K562 (cell line): ENCODE data around the gene ZNF862. TPM values are rescaled to one million over a fixed set of nuclear protein-coding genes. Genes with fewer than 3 reads are reported as not detected.

ENCODE experiments used
- ATAC-seq: fragments of 200-7000 bp; cut with Tn5 transposase; 3 replicates; pipeline ENCODE4 v1.9.1; 2020; ENCODE audit warnings: moderate library complexity
- BruUV-seq: library from RNA; stranded (reverse); fragments of 400-500 nt; replicated peaks from 2 replicates; lab custom pipeline; 2021; lab: Mats Ljungman, UMichigan
- CTCF ChIA-PET: fragments of 300-600 bp; formaldehyde crosslinking; extraction: SDS; loops from one replicate; lab custom pipeline; 2021; ENCODE audit warnings: low intra/inter-chr PET ratio; lab: Yijun Ruan, JAX
- POLR2A ChIA-PET: fragments of 300-600, 350-650 bp; sonication (Branson Sonifier 250); formaldehyde crosslinking; extraction: SDS; loops from one replicate; lab custom pipeline; 2021; ENCODE audit warnings: antibody characterized with exemption, inconsistent platforms; lab: Yijun Ruan, JAX
- DNase-seq, 4 experiments: peaks; one replicate each; pipeline versions ENCODE4 v3.0.0 to v3.0.0-alpha.2; 2011 to 2018; ENCODE audit warnings: low spot score in 3 of 4, mixed read lengths in 3 of 4; ENCODE audit errors: extremely low read depth in 1 of 4
- FAIRE-seq: peaks from 2 replicates; lab custom pipeline; 2011; peaks lifted over from hg19 to GRCh38; lab: Jason Lieb, UNC
- H2AFZ ChIP-seq: 2 replicates; pipeline ENCODE4 v1.6.0; 2011; ENCODE audit warnings: low read depth, low read length, control low read depth, inconsistent platforms
- H3K27ac ChIP-seq: fragments of 200-600 bp; 3 replicates; pipeline ENCODE4 v1.8.0; 2011; ENCODE audit warnings: low read depth, mild to moderate bottlenecking, control low read depth, inconsistent platforms, low read length, moderate library complexity, mixed read lengths; ENCODE audit errors: extremely low read depth
- H3K27me3 ChIP-seq, 2 experiments: fragments of 300-600 bp in 1 of 2; 2 replicates in 1 of 2; 3 replicates in 1 of 2; pipeline versions ENCODE4 v1.6.0 to v1.8.0; 2011; ENCODE audit warnings: inconsistent platforms in 2 of 2, low read length in 2 of 2, mild to moderate bottlenecking in 1 of 2, mixed read lengths in 1 of 2, moderate library complexity in 1 of 2; ENCODE audit not compliant: control insufficient read depth in 2 of 2, insufficient read depth in 2 of 2
- H3K36me3 ChIP-seq: fragments of 300-600 bp; 3 replicates; pipeline ENCODE4 v1.8.0; 2011; ENCODE audit warnings: mild to moderate bottlenecking, low read length, inconsistent platforms; ENCODE audit not compliant: control insufficient read depth, insufficient read depth
- H3K4me1 ChIP-seq, 2 experiments: fragments of 200-600 bp in 1 of 2; replicated peaks in 1 of 2; 2 replicates in 1 of 2; 3 replicates in 1 of 2; pipeline versions ENCODE4 v1.5.1 to v1.8.0; 2011; ENCODE audit warnings: inconsistent platforms in 2 of 2, low read length in 2 of 2, mild to moderate bottlenecking in 1 of 2, mixed read lengths in 1 of 2, moderate library complexity in 1 of 2; ENCODE audit not compliant: control insufficient read depth in 2 of 2, insufficient read depth in 2 of 2
- H3K4me2 ChIP-seq: 2 replicates; pipeline ENCODE4 v1.6.1; 2011; ENCODE audit warnings: low read length, control low read depth, inconsistent platforms, mixed read lengths; ENCODE audit not compliant: insufficient read depth
- H3K4me3 ChIP-seq: fragments of 200-600 bp; sonication (generic), shearing (Covaris generic); 2 replicates; pipeline ENCODE4 v1.5.1; 2016; ENCODE audit warnings: control low read depth, inconsistent platforms
- H3K79me2 ChIP-seq: fragments of 200-600 bp; 3 replicates; pipeline ENCODE4 v1.8.0; 2011; ENCODE audit warnings: low read length, inconsistent platforms; ENCODE audit not compliant: control insufficient read depth, insufficient read depth
- H3K9ac ChIP-seq, 2 experiments: 2 replicates each; pipeline versions ENCODE4 v1.6.0 to v1.6.1; 2011; ENCODE audit warnings: low read depth in 2 of 2, low read length in 2 of 2, control low read depth in 1 of 2, inconsistent platforms in 1 of 2, mild to moderate bottlenecking in 1 of 2, mixed read lengths in 1 of 2; ENCODE audit not compliant: insufficient read depth in 1 of 2
- H3K9me1 ChIP-seq: one replicate; pipeline ENCODE4 v1.6.0; 2011; ENCODE audit warnings: inconsistent platforms, mild to moderate bottlenecking, low read length, moderate library complexity; ENCODE audit not compliant: control insufficient read depth, insufficient read depth
- H3K9me3 ChIP-seq: replicated peaks from 2 replicates; pipeline ENCODE4 v1.5.1; 2011; ENCODE audit warnings: low read depth, low read length, inconsistent platforms; ENCODE audit not compliant: control insufficient read depth, insufficient read depth
- H4K20me1 ChIP-seq: replicated peaks from 2 replicates; pipeline ENCODE4 v1.6.1; 2011; ENCODE audit warnings: low read length, inconsistent platforms, mixed read lengths; ENCODE audit not compliant: control insufficient read depth, insufficient read depth
- BDP1 ChIP-seq: IDR thresholded peaks from 3 replicates; pipeline ENCODE4 v1.6.1; 2011; ENCODE audit not compliant: insufficient read length, insufficient read depth
- E2F4 ChIP-seq: sonication (generic); formaldehyde crosslinking; IDR thresholded peaks from 2 replicates; pipeline ENCODE4 v1.8.0; 2022; ENCODE audit warnings: mild to moderate bottlenecking, low read depth, missing genetic modification reagents
- HEY1 ChIP-seq: fragments of 250-450 bp; sonication (Bioruptor Pico); IDR thresholded peaks from 2 replicates; pipeline ENCODE4 v1.5.0; 2020; ENCODE audit warnings: mild to moderate bottlenecking, moderate library complexity, borderline replicate concordance
- HNRNPUL1 ChIP-seq: fragments of 200-400 bp; formaldehyde crosslinking; IDR thresholded peaks from 2 replicates; pipeline ENCODE4 v1.6.1; 2017; ENCODE audit warnings: low read length
- TGIF2 ChIP-seq: sonication (generic); formaldehyde crosslinking; IDR thresholded peaks from 2 replicates; pipeline ENCODE4 v1.8.1; 2022; ENCODE audit warnings: mild to moderate bottlenecking, missing genetic modification reagents, moderate library complexity
- ZNF212 ChIP-seq: fragments of 450-650 bp; formaldehyde crosslinking; IDR thresholded peaks from 2 replicates; pipeline ENCODE4 v1.4.0; 2020; ENCODE audit warnings: mild to moderate bottlenecking
- ZNF449 ChIP-seq: fragments of 250-450 bp; sonication (Bioruptor Pico); IDR thresholded peaks from 2 replicates; pipeline ENCODE4 v1.8.0; 2022; ENCODE audit warnings: moderate library complexity, mild to moderate bottlenecking, inconsistent platforms
- WGBS: fragments of 100-300 bp; shearing (Covaris generic); methylation state at CpG from one replicate; pipeline ENCODE4 v1.1.6; 2016; ENCODE audit warnings: low coverage, mixed read lengths; ENCODE audit not compliant: insufficient coverage; ENCODE audit errors: missing lambda C conversion rate; 5-methylcytosine and 5-hydroxymethylcytosine counted together
- in situ Hi-C: fragments of 300-500 bp; cut with MboI; formaldehyde crosslinking; loops from 4 replicates; pipeline ENCODE4 v1.15.0; 2018; ENCODE audit warnings: inconsistent platforms, mixed read lengths
- intact Hi-C: fragments of 100-400 bp; cut with micrococcal nuclease; formaldehyde crosslinking; loops from 2 replicates; pipeline ENCODE4 v1.14.2; 2022
- polyA plus RNA-seq, 8 experiments: library from polyadenylated mRNA; depleted of rRNA in 4 of 8; stranded (reverse) in 5 of 8; unstranded in 3 of 8; fragments of >200 nt; fragmentation: Nextera tagmentation in 2 of 8; fragmentation: Illumina TruSeq in 1 of 8; extraction: Ambion mirVana in 2 of 8; extraction: Trizol in 1 of 8; gene quantifications; 2 replicates each; pipeline versions ENCODE4 v1.2.1 to v1.2.3, GENCODE V29; 2011 to 2014; ENCODE audit warnings: inconsistent platforms in 1 of 8, missing spikeins in 1 of 8
- total RNA-seq, 7 experiments: library from RNA; depleted of rRNA in 6 of 7; stranded (reverse); fragments of >200 nt in 6 of 7; fragmentation: Illumina TruSeq in 2 of 7; extraction: Trizol in 2 of 7; gene quantifications; 2 replicates each; pipeline versions ENCODE4 v1.2.1 to v1.2.3, GENCODE V29; 2011 to 2021; ENCODE audit warnings: low replicate concordance in 1 of 7

The ZNF862 gene
- total and polyA plus RNA-seq, 9 of the 15 experiments (the other 6 are each of a cell fraction or from before 2014, with no cell fraction given) = 1.1 to 3.9 (median 2.6) TPM

DNA sequence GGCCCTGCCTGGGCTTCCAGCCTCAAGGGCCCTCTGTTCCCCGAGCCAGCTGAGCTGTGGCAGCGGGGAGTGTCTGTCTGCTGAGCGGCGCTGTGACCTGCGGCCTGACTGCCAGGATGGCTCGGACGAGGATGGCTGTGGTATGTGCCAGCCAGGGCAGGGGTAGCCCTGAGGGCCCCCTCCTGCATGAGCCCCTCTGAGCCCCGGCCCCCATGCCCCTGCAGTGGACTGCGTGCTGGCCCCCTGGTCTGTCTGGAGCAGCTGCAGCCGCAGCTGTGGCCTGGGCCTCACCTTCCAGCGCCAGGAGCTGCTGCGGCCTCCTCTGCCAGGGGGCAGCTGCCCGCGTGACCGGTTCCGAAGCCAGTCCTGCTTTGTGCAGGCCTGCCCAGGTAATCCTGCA is 36.4 kb upstream of the ZNF862 start:
- Histone ChIP-seq H3K36me3 (no peaks in the 10 kb centered on the region), H4K20me1 (0 out of 2 replicates have a peak, but pooled peaks cover 5% of the 10 kb centered on the region), H3K4me3 (no peak overlapping the region), H2AFZ (no peak overlapping the region), H3K27ac (no peak overlapping the region), H3K9me1 (no peaks in the 10 kb centered on the region), H3K4me1 (peaks cover 0 to 39% of the 10 kb centered on the region in 2 experiments; a peak in 2 of 5 replicates), H3K27me3 (peaks cover 2 to 44% of the 10 kb centered on the region in 2 experiments; a peak in 4 of 5 replicates), H3K79me2 (no peaks in the 10 kb centered on the region), H3K4me2 (no peak overlapping the region), H3K9ac (no peak overlapping the region), H3K9me3 (no peaks in the 10 kb centered on the region)
- ChIA-PET POLR2A (interaction anchor here (0.7 to 1.1 kb wide), 2 partner anchors 9 to 240 kb away, joined by 3 to 5 read pairs; no protein-coding TSS in a partner anchor), CTCF (no interaction called here)
- ATAC-seq (no peak), DNase-seq (no peak), FAIRE-seq (no peak)
- 19% methylated on average over 16 of the region's 16 CpGs for WGBS
- no TSS peak for BruUV-seq
- intact Hi-C loops (no loop called here), in situ Hi-C loops (no loop called here)
- TF ChIP-seq HEY1 = no peak
- 0 out of 2 replicates have a peak, but pooled peaks have one; percentile 18 for TF ChIP-seq TGIF2 (CRISPR knock-in tag)

DNA sequence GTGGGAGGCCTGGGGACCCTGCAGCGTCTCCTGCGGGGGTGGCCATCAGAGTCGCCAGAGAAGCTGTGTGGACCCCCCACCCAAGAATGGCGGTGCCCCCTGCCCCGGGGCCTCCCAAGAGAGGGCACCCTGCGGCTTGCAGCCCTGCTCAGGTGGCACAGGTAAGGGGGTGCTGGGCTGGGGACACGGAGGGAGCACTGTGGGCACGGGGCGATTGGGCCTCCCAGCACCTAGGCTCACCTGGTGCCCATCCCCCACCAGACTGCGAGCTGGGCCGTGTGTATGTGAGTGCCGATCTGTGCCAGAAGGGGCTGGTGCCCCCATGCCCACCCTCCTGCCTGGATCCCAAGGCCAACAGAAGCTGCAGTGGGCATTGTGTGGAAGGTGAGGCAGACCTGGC is 35.2 kb upstream of the ZNF862 start:
- 0 out of 2 replicates have a peak, but pooled peaks cover 8% of the 10 kb centered on the region for H4K20me1 ChIP-seq
- H3K9me1 ChIP-seq = no peaks in the 10 kb centered on the region
- in situ Hi-C loops (no loop called here), intact Hi-C loops (no loop called here)
- POLR2A ChIA-PET = interaction anchor here (0.6 to 0.9 kb wide), 3 partner anchors 21 to 186 kb away, joined by 3 read pairs; no protein-coding TSS in a partner anchor
- no peak overlapping the region for H3K4me2 ChIP-seq
- no peak for TF ChIP-seq ZNF212 (CRISPR knock-in tag)
- TF ChIP-seq HNRNPUL1 = no peak
- no peak for TF ChIP-seq ZNF449 (CRISPR knock-in tag)
- TF ChIP-seq E2F4 = no peak
- TF ChIP-seq BDP1 = no peak
- no peak overlapping the region for H3K4me3 ChIP-seq
- no peak overlapping the region for H2AFZ ChIP-seq
- no peak for DNase-seq
- peaks cover 2 to 44% of the 10 kb centered on the region in 2 experiments; a peak in 4 of 5 replicates for H3K27me3 ChIP-seq
- no peak for ATAC-seq
- no peaks in the 10 kb centered on the region for H3K9me3 ChIP-seq
- H3K36me3 ChIP-seq = no peaks in the 10 kb centered on the region
- WGBS = 7% methylated on average over 12 of the region's 12 CpGs
- no peak overlapping the region for H3K27ac ChIP-seq
- peak overlapping the region in 1 of 2 experiments; percentile 37; a peak in 1 of 4 replicates for H3K9ac ChIP-seq
- no peak for FAIRE-seq
- CTCF ChIA-PET = no interaction called here
- peaks cover 0 to 34% of the 10 kb centered on the region in 2 experiments; a peak in 2 of 5 replicates for H3K4me1 ChIP-seq
- no TSS peak for BruUV-seq
- no peaks in the 10 kb centered on the region for H3K79me2 ChIP-seq
